Upper lobe of right lung (tissue), 1 donor: Measurements from ENCODE around the gene KCNAB2. TPM values are rescaled to one million over a fixed set of nuclear protein-coding genes. Genes with fewer than 3 reads are reported as not detected.
"Not testable (repeated sequence)": the region's sequence is repeated elsewhere in the genome, so short reads cannot be mapped to it uniquely, and the experiment has no call there.

Experiments used
- ATAC-seq: fragments of 200-7000 bp; cut with Tn5 transposase; one replicate; pipeline ENCODE4 v1.9.1; 2020; ENCODE audit warnings: mild to moderate bottlenecking, moderate library complexity
- DNase-seq: peaks from one replicate; pipeline ENCODE4 v3.0.0-alpha.2; 2020
- H3K27ac ChIP-seq: fragments of 200-600 bp; one replicate; pipeline ENCODE4 v1.8.0; 2022
- H3K27me3 ChIP-seq: fragments of 200-600 bp; one replicate; pipeline ENCODE4 v1.8.0; 2022; ENCODE audit warnings: mild to moderate bottlenecking
- H3K36me3 ChIP-seq: fragments of 200-600 bp; one replicate; pipeline ENCODE4 v1.8.0; 2022
- H3K4me1 ChIP-seq: fragments of 200-600 bp; one replicate; pipeline ENCODE4 v1.8.0; 2022
- H3K4me3 ChIP-seq: fragments of 200-600 bp; one replicate; pipeline ENCODE4 v1.8.0; 2022; ENCODE audit warnings: mild to moderate bottlenecking
- H3K9me3 ChIP-seq: fragments of 200-600 bp; one replicate; pipeline ENCODE4 v1.8.0; 2022
- intact Hi-C: fragments of 100-400 bp; cut with DNase I; formaldehyde crosslinking; loops from one replicate; pipeline ENCODE4 v1.11.0; 2022
- total RNA-seq: library from RNA; stranded (reverse); fragmentation: NEBNext Ultra II Directional; extraction: Animal tissue kit (Norgen Biotek cat#: 25700); gene quantifications from one replicate; pipeline ENCODE4 v1.2.1, GENCODE V29; 2021
- TF ChIP-seq, protein P1 (sequence below): fragments of 200-600 bp; IDR thresholded peaks from one replicate; pipeline ENCODE4 v1.8.0; 2022; ENCODE audit warnings: antibody characterized with exemption
- donor health status: DM: no; HTN: yes; CAD: no; lungs with severe emphysema.

Gene KCNAB2
- total RNA-seq, 1 donor from 2014 or later: 60.4 TPM

DNA sequence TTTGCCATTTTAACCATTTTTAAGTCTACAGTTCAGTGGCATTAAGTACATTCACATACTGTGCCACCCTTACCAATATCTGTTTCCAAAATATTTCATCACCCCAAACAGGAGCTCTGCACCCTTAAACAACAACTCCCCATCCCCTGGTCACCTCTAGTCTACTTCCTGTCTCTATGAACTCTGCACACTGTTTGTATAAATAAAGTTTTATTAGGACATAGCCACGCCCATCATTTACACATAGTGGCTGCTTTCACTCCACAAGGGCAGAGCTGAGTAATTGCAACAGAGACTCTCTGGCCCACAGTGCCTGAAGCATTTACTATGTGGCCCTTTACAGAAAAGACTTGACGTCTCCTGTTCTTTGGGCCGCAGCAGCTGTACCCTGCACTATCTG is 30.1 kb downstream of the KCNAB2 start:
- TF ChIP-seq, protein P1, sequence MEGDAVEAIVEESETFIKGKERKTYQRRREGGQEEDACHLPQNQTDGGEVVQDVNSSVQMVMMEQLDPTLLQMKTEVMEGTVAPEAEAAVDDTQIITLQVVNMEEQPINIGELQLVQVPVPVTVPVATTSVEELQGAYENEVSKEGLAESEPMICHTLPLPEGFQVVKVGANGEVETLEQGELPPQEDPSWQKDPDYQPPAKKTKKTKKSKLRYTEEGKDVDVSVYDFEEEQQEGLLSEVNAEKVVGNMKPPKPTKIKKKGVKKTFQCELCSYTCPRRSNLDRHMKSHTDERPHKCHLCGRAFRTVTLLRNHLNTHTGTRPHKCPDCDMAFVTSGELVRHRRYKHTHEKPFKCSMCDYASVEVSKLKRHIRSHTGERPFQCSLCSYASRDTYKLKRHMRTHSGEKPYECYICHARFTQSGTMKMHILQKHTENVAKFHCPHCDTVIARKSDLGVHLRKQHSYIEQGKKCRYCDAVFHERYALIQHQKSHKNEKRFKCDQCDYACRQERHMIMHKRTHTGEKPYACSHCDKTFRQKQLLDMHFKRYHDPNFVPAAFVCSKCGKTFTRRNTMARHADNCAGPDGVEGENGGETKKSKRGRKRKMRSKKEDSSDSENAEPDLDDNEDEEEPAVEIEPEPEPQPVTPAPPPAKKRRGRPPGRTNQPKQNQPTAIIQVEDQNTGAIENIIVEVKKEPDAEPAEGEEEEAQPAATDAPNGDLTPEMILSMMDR: no peak
- DNase-seq (no peak), ATAC-seq (no peak)
- H3K36me3 ChIP-seq: no peaks in the 10 kb centered on the region
- H3K9me3 ChIP-seq: no peaks in the 10 kb centered on the region
- no peak overlapping the region for H3K4me3 ChIP-seq
- no peak overlapping the region for H3K27ac ChIP-seq
- intact Hi-C loops: no loop called here
- no peaks in the 10 kb centered on the region for H3K4me1 ChIP-seq
- H3K27me3 ChIP-seq: no peaks in the 10 kb centered on the region

- intact Hi-C loops, H3K4me1 ChIP-seq, DNase-seq, ATAC-seq, H3K4me3 ChIP-seq, H3K27me3 ChIP-seq, H3K36me3 ChIP-seq, H3K27ac ChIP-seq, H3K9me3 ChIP-seq: not testable (repeated sequence)
Observed at GRCh38 chr1:6077061-6077460, 31.4 kb downstream of the KCNAB2 start.

- intact Hi-C loops: no loop called here
- no peaks in the 10 kb centered on the region for H3K27me3 ChIP-seq
- H3K4me1 ChIP-seq: no peaks in the 10 kb centered on the region
- H3K36me3 ChIP-seq: no peaks in the 10 kb centered on the region
- ATAC-seq: no peak
- DNase-seq: no peak
- H3K9me3 ChIP-seq: no peaks in the 10 kb centered on the region
- TF ChIP-seq, protein P1: no peak
- H3K27ac ChIP-seq: no peak overlapping the region
- H3K4me3 ChIP-seq: no peak overlapping the region
Observed at GRCh38 chr1:6077506-6077905, 31.8 kb downstream of the KCNAB2 start.

- no peaks in the 10 kb centered on the region for H3K27me3 ChIP-seq
- no peak for ATAC-seq
- no peak overlapping the region for H3K27ac ChIP-seq
- H3K9me3 ChIP-seq: no peaks in the 10 kb centered on the region
- DNase-seq: no peak
- H3K36me3 ChIP-seq: no peaks in the 10 kb centered on the region
- intact Hi-C loops: no loop called here
- H3K4me3 ChIP-seq: no peak overlapping the region
- peaks cover 2% of the 10 kb centered on the region for H3K4me1 ChIP-seq
- TF ChIP-seq, protein P1: no peak
Observed at GRCh38 chr1:6077919-6078318, 32.2 kb downstream of the KCNAB2 start.

- no peak for DNase-seq
- no peaks in the 10 kb centered on the region for H3K9me3 ChIP-seq
- no peak for ATAC-seq
Observed at GRCh38 chr1:6080469-6080868, 34.8 kb downstream of the KCNAB2 start.

DNA sequence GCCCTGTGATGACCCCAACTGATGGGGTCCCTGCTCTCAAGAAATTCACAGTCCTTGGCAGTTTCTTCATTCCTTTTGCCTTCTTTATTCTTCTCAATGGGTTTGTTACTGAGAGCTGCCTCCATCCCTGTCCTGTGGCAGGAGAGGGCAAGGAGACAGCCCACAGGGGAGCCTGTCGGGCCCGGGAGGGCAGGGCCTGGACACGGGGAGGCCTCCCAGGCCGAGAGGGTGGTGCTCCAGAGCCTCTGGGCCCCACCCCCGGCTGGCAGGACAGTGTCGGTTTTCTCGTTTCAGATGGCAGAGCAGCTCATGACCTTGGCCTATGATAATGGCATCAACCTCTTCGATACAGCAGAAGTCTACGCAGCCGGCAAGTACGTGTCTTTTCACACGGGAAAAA is 36.2 kb downstream of the KCNAB2 start:
- Histone ChIP-seq H3K9me3 (no peaks in the 10 kb centered on the region), H3K27me3 (no peaks in the 10 kb centered on the region), H3K36me3 (no peaks in the 10 kb centered on the region), H3K4me1 (peaks cover 11% of the 10 kb centered on the region), H3K27ac (no peak overlapping the region), H3K4me3 (no peak overlapping the region)
- no peak for DNase-seq
- intact Hi-C loops: no loop called here
- TF ChIP-seq, protein P1: no peak
- no peak for ATAC-seq

More at GRCh38 chr1:6080469-6080868, 34.8 kb downstream of the KCNAB2 start:
- Histone ChIP-seq H3K36me3 (no peaks in the 10 kb centered on the region), H3K4me1 (peaks cover 11% of the 10 kb centered on the region), H3K27ac (no peak overlapping the region), H3K4me3 (no peak overlapping the region), H3K27me3 (no peaks in the 10 kb centered on the region)
- TF ChIP-seq, protein P1: no peak
- intact Hi-C loops: no loop called here
